HepG2 (cell line): Measurements from ENCODE around the gene CCDC150. TPM values are rescaled to one million over a fixed set of nuclear protein-coding genes. Genes with fewer than 3 reads are reported as not detected.
"Not testable (repeated sequence)": the region's sequence is repeated elsewhere in the genome, so short reads cannot be mapped to it uniquely, and the experiment has no call there.

Experiments
- ATAC-seq: fragments of 200-7000 bp; cut with Tn5 transposase; 3 replicates; pipeline ENCODE4 v1.9.1; 2020; ENCODE audit warnings: mild to moderate bottlenecking, moderate library complexity
- BruUV-seq: library from RNA; stranded (reverse); fragments of 400-500 nt; replicated peaks from 2 replicates; lab custom pipeline; 2021; lab: Mats Ljungman, UMichigan
- CTCF ChIA-PET: fragments of 300-600 bp; formaldehyde crosslinking; extraction: SDS; loops from one replicate; lab custom pipeline; 2021; ENCODE audit warnings: low total read pairs, inconsistent platforms, low intra/inter-chr PET ratio; lab: Yijun Ruan, JAX
- POLR2A ChIA-PET: fragments of 350-600 bp; sonication (Branson Sonifier 250); formaldehyde crosslinking; loops from one replicate; lab custom pipeline; 2020; ENCODE audit warnings: antibody characterized with exemption, inconsistent platforms; lab: Yijun Ruan, JAX
- DNase-seq: peaks from one replicate; pipeline ENCODE4 v3.0.0-alpha.2; 2015; ENCODE audit warnings: low spot score
- FAIRE-seq: peaks from 3 replicates; lab custom pipeline; 2011; peaks lifted over from hg19 to GRCh38; lab: Jason Lieb, UNC
- H2AFZ ChIP-seq: one replicate; pipeline ENCODE4 v1.6.1; 2011; ENCODE audit warnings: low read length, inconsistent platforms
- H3K27ac ChIP-seq: fragments of 300-600 bp; 3 replicates; pipeline ENCODE4 v1.8.0; 2011; ENCODE audit warnings: mixed run types, mild to moderate bottlenecking, mixed read lengths, low read length, inconsistent platforms; ENCODE audit not compliant: insufficient read depth; ENCODE audit errors: extremely low read length
- H3K27me3 ChIP-seq, 2 experiments: fragments of 200-600 bp in 1 of 2; 2 replicates in 1 of 2; 3 replicates in 1 of 2; pipeline versions ENCODE4 v1.6.0 to v1.8.0; 2011; ENCODE audit warnings: low read length in 2 of 2, mild to moderate bottlenecking in 2 of 2, moderate library complexity in 2 of 2, inconsistent platforms in 1 of 2; ENCODE audit not compliant: insufficient read depth in 2 of 2, control insufficient read depth in 1 of 2
- H3K36me3 ChIP-seq, 2 experiments: fragments of 200-600 bp in 1 of 2; replicated peaks in 1 of 2; 2 replicates in 1 of 2; 3 replicates in 1 of 2; pipeline versions ENCODE4 v1.5.1 to v1.8.0; 2011; ENCODE audit warnings: low read length in 2 of 2, inconsistent platforms in 1 of 2; ENCODE audit not compliant: insufficient read depth in 2 of 2, control insufficient read depth in 1 of 2
- H3K4me1 ChIP-seq: 2 replicates; pipeline ENCODE4 v1.5.1; 2012; ENCODE audit warnings: low read length, inconsistent platforms; ENCODE audit not compliant: insufficient read depth
- H3K4me2 ChIP-seq: 2 replicates; pipeline ENCODE4 v1.6.0; 2011; ENCODE audit warnings: low read depth, low read length, inconsistent platforms
- H3K4me3 ChIP-seq, 3 experiments: fragments of 200-600 bp in 1 of 3; sonication (generic), shearing (Covaris generic) in 1 of 3; replicated peaks in 1 of 3; 2 replicates each; pipeline ENCODE4 v1.5.1; 2011 to 2016; ENCODE audit warnings: low read length in 3 of 3, inconsistent platforms in 2 of 3, low read depth in 2 of 3, mild to moderate bottlenecking in 2 of 3, control low read depth in 1 of 3, mixed read lengths in 1 of 3; ENCODE audit not compliant: insufficient read depth in 1 of 3
- H3K79me2 ChIP-seq: one replicate; pipeline ENCODE4 v1.6.1; 2011; ENCODE audit warnings: low read length, inconsistent platforms; ENCODE audit not compliant: insufficient read depth
- H3K9ac ChIP-seq: 2 replicates; pipeline ENCODE4 v1.6.0; 2011; ENCODE audit warnings: mild to moderate bottlenecking, low read depth, low read length, inconsistent platforms; ENCODE audit not compliant: insufficient read depth
- H3K9me3 ChIP-seq: 2 replicates; pipeline ENCODE4 v1.5.1; 2012; ENCODE audit warnings: mild to moderate bottlenecking, low read length
- H4K20me1 ChIP-seq: 2 replicates; pipeline ENCODE4 v1.6.0; 2011; ENCODE audit warnings: inconsistent platforms, mild to moderate bottlenecking, low read length, moderate library complexity; ENCODE audit not compliant: insufficient read depth
- CBX5 ChIP-seq: sonication (generic); formaldehyde crosslinking; IDR thresholded peaks from 2 replicates; pipeline ENCODE4 v1.4.0; 2020; ENCODE audit warnings: missing genetic modification reagents, borderline replicate concordance
- ZNF317 ChIP-seq: sonication (generic); formaldehyde crosslinking; IDR thresholded peaks from 2 replicates; pipeline ENCODE4 v1.5.0; 2020; ENCODE audit warnings: mild to moderate bottlenecking, missing genetic modification reagents
- WGBS: methylation state at CpG from one replicate; pipeline ENCODE4 v1.1.6; 2017; ENCODE audit warnings: low lambda C conversion rate; 5-methylcytosine and 5-hydroxymethylcytosine counted together
- in situ Hi-C: cut with HindIII; loops from 2 replicates; pipeline ENCODE4 v1.10.0; 2017; ENCODE audit warnings: low pct_unique_long_range_greater_than_20kb; ENCODE audit not compliant: extremely low pct_ligation_motif_present
- intact Hi-C: fragments of 100-400 bp; cut with micrococcal nuclease; formaldehyde crosslinking; loops from one replicate; pipeline ENCODE4 v1.10.0; 2022; ENCODE audit not compliant: unreplicated experiment
- polyA plus RNA-seq, 8 experiments: library from polyadenylated mRNA; depleted of rRNA in 3 of 8; stranded (reverse) in 7 of 8; unstranded in 1 of 8; fragments of >200 nt; fragmentation: Illumina TruSeq in 4 of 8; extraction: Trizol in 4 of 8; gene quantifications; 2 replicates each; pipeline versions ENCODE4 v1.2.1 to v1.2.3, GENCODE V29; 2011 to 2016; ENCODE audit warnings: low read depth in 4 of 8, missing spikeins in 1 of 8, mixed read lengths in 1 of 8; ENCODE audit not compliant: insufficient read depth in 1 of 8
- total RNA-seq, 5 experiments: library from RNA; depleted of rRNA; stranded (reverse); fragments of >200 nt; fragmentation: Illumina TruSeq; extraction: Trizol; gene quantifications; 2 replicates each; pipeline ENCODE4 v1.2.3, GENCODE V29; 2016; ENCODE audit warnings: low read depth in 1 of 5

Gene CCDC150
- total and polyA plus RNA-seq, 2 of the 13 experiments (the other 11 are each of a cell fraction or from before 2014, with no cell fraction given) = 14.9 to 32.6 TPM

DNA sequence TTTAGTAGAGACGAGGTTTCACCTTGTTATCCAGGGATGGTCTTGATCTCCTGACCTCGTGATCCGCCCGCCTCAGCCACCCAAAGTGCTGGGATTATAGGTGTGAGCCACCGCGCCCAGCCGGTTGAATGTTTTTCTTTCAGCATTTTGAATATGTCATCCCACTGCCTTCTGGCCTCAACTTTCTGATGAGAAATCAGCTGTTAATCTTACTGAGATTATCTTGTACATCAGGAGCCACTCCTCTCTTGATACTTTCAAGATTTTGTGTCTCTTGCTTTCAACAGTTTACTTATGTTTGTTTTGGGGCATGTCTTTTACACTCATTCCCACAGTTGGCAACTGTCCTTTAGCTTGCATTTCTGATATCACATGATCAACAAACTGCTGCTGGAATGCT is 46.3 kb downstream of the CCDC150 start:
- FAIRE-seq = no peak
- intact Hi-C loops = no loop called here
- H3K27me3 ChIP-seq = no peaks in the 10 kb centered on the region
- H2AFZ ChIP-seq = no peak overlapping the region
- no peaks in the 10 kb centered on the region for H3K9me3 ChIP-seq
- ChIA-PET POLR2A (no interaction called here), CTCF (no interaction called here)
- H3K9ac ChIP-seq = no peak overlapping the region
- ATAC-seq = no peak
- no peaks in the 10 kb centered on the region for H3K36me3 ChIP-seq
- H3K4me1 ChIP-seq = no peaks in the 10 kb centered on the region
- TF ChIP-seq ZNF317 (CRISPR knock-in tag) (peak; percentile 98), CBX5 (CRISPR knock-in tag) (no peak)
- H3K27ac ChIP-seq = no peak overlapping the region
- no peaks in the 10 kb centered on the region for H4K20me1 ChIP-seq
- H3K4me3 ChIP-seq = no peak overlapping the region
- H3K79me2 ChIP-seq = no peaks in the 10 kb centered on the region
- WGBS = 98% methylated on average over 7 of the region's 7 CpGs
- in situ Hi-C loops = no loop called here
- DNase-seq = no peak
- BruUV-seq = no TSS peak
- no peak overlapping the region for H3K4me2 ChIP-seq

DNA sequence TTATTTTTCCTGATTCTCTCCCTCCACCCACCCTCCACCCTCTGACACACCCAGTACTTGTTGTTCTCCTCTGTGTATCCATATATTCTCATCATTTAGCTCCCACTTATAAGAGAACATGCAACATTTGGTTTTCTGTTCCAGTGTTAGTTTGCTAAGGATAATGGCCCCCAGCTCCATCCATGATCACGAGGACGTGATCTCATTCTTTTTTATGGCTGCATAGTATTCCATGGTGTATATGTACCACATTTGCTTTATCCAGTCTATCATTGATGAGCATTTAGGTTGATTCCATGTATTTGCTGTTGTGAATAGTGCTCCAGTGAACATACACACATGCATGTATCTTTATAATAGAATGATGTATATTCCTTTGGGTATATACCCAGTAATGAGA is 47.2 kb downstream of the CCDC150 start:
- H3K4me1 ChIP-seq, H3K4me3 ChIP-seq, H3K36me3 ChIP-seq, in situ Hi-C loops, H4K20me1 ChIP-seq, FAIRE-seq, BruUV-seq, H3K4me2 ChIP-seq, H3K9me3 ChIP-seq, H3K79me2 ChIP-seq, DNase-seq, H2AFZ ChIP-seq, H3K9ac ChIP-seq, H3K27me3 ChIP-seq, H3K27ac ChIP-seq, POLR2A ChIA-PET, ATAC-seq, CTCF ChIA-PET, intact Hi-C loops: not testable (repeated sequence)
- WGBS = 96% methylated on average over 2 of the region's 2 CpGs
